SK-N-SH treated with all-trans-retinoic acid at 6 μM for 48 hours (cell line): Measurements from ENCODE around the gene MPI.

Experiments used
- ATAC-seq: fragments of 200-7000 bp; cut with Tn5 transposase; 3 replicates; pipeline ENCODE4 v1.9.1; 2020; ENCODE audit warnings: mild to moderate bottlenecking, moderate library complexity
- ARNTL ChIP-seq: fragments of 450-650 bp; formaldehyde crosslinking; IDR thresholded peaks from 2 replicates; pipeline ENCODE4 v1.5.0; 2020; ENCODE audit warnings: low read depth, mild to moderate bottlenecking, moderate library complexity, borderline replicate concordance
- BACH2 ChIP-seq: fragments of 250-450 bp; sonication (Bioruptor Pico); IDR thresholded peaks from 2 replicates; pipeline ENCODE4 v1.9.0; 2021; ENCODE audit warnings: mild to moderate bottlenecking, borderline replicate concordance
- CSDC2 ChIP-seq: fragments of 250-450 bp; sonication (Bioruptor Pico); IDR thresholded peaks from 2 replicates; pipeline ENCODE4 v1.5.0; 2020; ENCODE audit warnings: mild to moderate bottlenecking, moderate library complexity
- ESRRG ChIP-seq: fragments of 250-450 bp; sonication (Bioruptor Pico); IDR thresholded peaks from 2 replicates; pipeline ENCODE4 v1.6.1; 2021; ENCODE audit warnings: mild to moderate bottlenecking
- GLIS3 ChIP-seq: fragments of 250-450 bp; sonication (Bioruptor Pico); IDR thresholded peaks from 2 replicates; pipeline ENCODE4 v1.5.0; 2020; ENCODE audit warnings: mild to moderate bottlenecking, moderate library complexity
- ISL1 ChIP-seq: fragments of 250-450 bp; sonication (Bioruptor Pico); IDR thresholded peaks from 2 replicates; pipeline ENCODE4 v2.1.2; 2022; ENCODE audit warnings: mild to moderate bottlenecking, moderate library complexity
- OSR1 ChIP-seq: fragments of 250-450 bp; sonication (Bioruptor Pico); IDR thresholded peaks from 2 replicates; pipeline ENCODE4 v1.8.0; 2022; ENCODE audit warnings: moderate library complexity, mild to moderate bottlenecking, inconsistent platforms
- PPARA ChIP-seq: fragments of 250-450 bp; sonication (Bioruptor Pico); IDR thresholded peaks from 2 replicates; pipeline ENCODE4 v1.5.0; 2020; ENCODE audit warnings: mild to moderate bottlenecking, borderline replicate concordance
- RARB ChIP-seq: fragments of 250-450 bp; sonication (Bioruptor Pico); IDR thresholded peaks from 2 replicates; pipeline ENCODE4 v1.8.0; 2021; ENCODE audit warnings: mild to moderate bottlenecking, moderate library complexity
- SNAI2 ChIP-seq: fragments of 250-450 bp; sonication (Bioruptor Pico); IDR thresholded peaks from 2 replicates; pipeline ENCODE4 v1.5.0; 2020; ENCODE audit warnings: mild to moderate bottlenecking, moderate library complexity
- TCF4 ChIP-seq: fragments of 250-450 bp; sonication (Bioruptor Pico); IDR thresholded peaks from 2 replicates; pipeline ENCODE4 v1.8.0; 2021; ENCODE audit warnings: mild to moderate bottlenecking, moderate library complexity, borderline replicate concordance
- TOX ChIP-seq: fragments of 250-450 bp; sonication (Bioruptor Pico); IDR thresholded peaks from 2 replicates; pipeline ENCODE4 v1.8.0; 2021; ENCODE audit warnings: mild to moderate bottlenecking, moderate library complexity, borderline replicate concordance
- ZFP3 ChIP-seq: fragments of 250-450 bp; sonication (Bioruptor Pico); IDR thresholded peaks from 2 replicates; pipeline ENCODE4 v1.5.0; 2020; ENCODE audit warnings: mild to moderate bottlenecking, moderate library complexity
- ZFP30 ChIP-seq: fragments of 450-650 bp; formaldehyde crosslinking; IDR thresholded peaks from 2 replicates; pipeline ENCODE4 v1.5.0; 2022; ENCODE audit warnings: mild to moderate bottlenecking, moderate library complexity
- ZNF565 ChIP-seq: fragments of 450-650 bp; formaldehyde crosslinking; conservative IDR thresholded peaks from 2 replicates; pipeline ENCODE4 v1.5.0; 2020; ENCODE audit warnings: low read depth, mild to moderate bottlenecking, moderate library complexity
- ZNF8 ChIP-seq: fragments of 450-650 bp; formaldehyde crosslinking; IDR thresholded peaks from 2 replicates; pipeline ENCODE4 v1.5.0; 2020; ENCODE audit warnings: mild to moderate bottlenecking, moderate library complexity
- TF ChIP-seq, protein P1 (sequence below): fragments of 250-450 bp; sonication (Bioruptor Pico); IDR thresholded peaks from 2 replicates; pipeline ENCODE4 v1.5.0; 2020; ENCODE audit warnings: mild to moderate bottlenecking, moderate library complexity
- TF ChIP-seq, protein P2 (sequence below): fragments of 250-450 bp; sonication (Bioruptor Pico); IDR thresholded peaks from 2 replicates; pipeline ENCODE4 v1.8.0; 2021; ENCODE audit warnings: low read depth, mild to moderate bottlenecking, moderate library complexity, borderline replicate concordance
- TF ChIP-seq, protein P3 (sequence below): fragments of 250-450 bp; sonication (Bioruptor Pico); IDR thresholded peaks from 2 replicates; pipeline ENCODE4 v1.8.0; 2020; ENCODE audit warnings: mild to moderate bottlenecking, moderate library complexity, borderline replicate concordance
- TF ChIP-seq, protein P4 (sequence below): fragments of 250-450 bp; sonication (Bioruptor Pico); IDR thresholded peaks from 2 replicates; pipeline ENCODE4 v1.5.1; 2021; ENCODE audit warnings: mild to moderate bottlenecking, moderate library complexity
- TF ChIP-seq, protein P5 (sequence below): fragments of 250-450 bp; sonication (Bioruptor Pico); IDR thresholded peaks from 2 replicates; pipeline ENCODE4 v1.5.1; 2020; ENCODE audit warnings: low read depth, mild to moderate bottlenecking, moderate library complexity

The MPI gene

DNA sequence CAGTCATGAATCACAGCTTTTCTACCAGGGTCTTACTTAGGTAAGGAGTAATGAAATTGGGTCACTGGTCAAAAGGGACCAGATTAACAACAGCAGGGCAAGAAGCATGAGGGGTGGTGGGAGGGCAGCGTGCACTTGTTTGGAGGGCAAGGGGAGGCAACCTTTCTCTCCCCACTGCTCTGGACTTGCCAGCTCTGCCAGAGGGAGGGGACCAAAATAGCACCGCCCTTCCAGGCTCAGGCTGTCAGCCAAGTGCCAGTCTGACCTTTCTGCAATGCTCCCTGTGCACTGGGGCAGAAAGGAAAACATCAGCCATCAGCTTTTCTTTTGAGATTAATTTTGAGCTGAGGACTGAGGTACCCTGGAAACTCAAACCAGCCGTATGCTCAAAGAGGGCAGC, 42.4 kb upstream of the MPI start (continued):
- TF ChIP-seq SNAI2 (CRISPR knock-in tag) = no peak

DNA sequence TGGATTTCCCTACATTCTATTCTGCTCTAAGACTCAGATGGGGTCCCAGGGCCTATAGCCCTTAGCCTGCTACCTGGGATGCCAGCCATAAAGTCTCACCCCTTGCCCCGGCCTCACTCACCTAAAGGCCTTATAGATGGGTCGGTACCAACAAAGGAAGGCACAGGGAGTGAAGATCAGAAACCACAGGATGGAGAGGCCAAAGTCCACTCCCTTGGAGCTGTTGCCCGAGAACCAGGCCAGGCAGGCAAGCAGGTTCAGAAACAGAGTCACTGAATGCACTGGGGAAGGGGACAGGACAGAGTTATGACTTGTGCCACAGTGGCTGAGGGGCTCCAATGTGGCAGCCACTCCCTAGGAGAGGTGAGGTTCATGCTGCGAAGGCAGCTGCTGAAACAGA, 39.4 kb upstream of the MPI start:
- TF ChIP-seq ISL1 (no peak), TCF4 (no peak), TOX (CRISPR knock-in tag) (no peak)
- TF ChIP-seq, protein P1, sequence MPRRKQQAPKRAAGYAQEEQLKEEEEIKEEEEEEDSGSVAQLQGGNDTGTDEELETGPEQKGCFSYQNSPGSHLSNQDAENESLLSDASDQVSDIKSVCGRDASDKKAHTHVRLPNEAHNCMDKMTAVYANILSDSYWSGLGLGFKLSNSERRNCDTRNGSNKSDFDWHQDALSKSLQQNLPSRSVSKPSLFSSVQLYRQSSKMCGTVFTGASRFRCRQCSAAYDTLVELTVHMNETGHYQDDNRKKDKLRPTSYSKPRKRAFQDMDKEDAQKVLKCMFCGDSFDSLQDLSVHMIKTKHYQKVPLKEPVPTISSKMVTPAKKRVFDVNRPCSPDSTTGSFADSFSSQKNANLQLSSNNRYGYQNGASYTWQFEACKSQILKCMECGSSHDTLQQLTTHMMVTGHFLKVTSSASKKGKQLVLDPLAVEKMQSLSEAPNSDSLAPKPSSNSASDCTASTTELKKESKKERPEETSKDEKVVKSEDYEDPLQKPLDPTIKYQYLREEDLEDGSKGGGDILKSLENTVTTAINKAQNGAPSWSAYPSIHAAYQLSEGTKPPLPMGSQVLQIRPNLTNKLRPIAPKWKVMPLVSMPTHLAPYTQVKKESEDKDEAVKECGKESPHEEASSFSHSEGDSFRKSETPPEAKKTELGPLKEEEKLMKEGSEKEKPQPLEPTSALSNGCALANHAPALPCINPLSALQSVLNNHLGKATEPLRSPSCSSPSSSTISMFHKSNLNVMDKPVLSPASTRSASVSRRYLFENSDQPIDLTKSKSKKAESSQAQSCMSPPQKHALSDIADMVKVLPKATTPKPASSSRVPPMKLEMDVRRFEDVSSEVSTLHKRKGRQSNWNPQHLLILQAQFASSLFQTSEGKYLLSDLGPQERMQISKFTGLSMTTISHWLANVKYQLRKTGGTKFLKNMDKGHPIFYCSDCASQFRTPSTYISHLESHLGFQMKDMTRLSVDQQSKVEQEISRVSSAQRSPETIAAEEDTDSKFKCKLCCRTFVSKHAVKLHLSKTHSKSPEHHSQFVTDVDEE (CRISPR knock-in tag) = no peak
- ATAC-seq = no peak

DNA sequence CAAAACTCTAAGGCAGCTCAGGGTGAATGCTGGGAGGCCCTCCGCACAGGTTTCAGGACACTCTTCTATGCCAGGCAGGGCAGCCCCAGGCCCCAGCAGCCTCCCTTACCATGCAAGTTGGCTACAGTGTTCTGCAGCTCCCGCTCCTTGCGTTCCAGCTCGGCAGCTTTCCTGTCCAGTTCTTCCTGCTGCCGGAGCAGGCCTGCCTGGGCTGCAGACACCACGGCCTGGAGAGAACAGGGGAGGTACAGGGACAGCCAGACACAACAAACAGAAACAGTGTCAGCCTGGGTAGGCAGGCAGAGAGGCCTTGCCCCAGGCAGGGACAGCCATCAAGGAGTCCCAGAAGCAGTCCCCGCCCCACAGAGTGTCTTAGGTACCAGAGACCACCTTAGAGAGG, 37.9 kb upstream of the MPI start:
- ATAC-seq = no peak

DNA sequence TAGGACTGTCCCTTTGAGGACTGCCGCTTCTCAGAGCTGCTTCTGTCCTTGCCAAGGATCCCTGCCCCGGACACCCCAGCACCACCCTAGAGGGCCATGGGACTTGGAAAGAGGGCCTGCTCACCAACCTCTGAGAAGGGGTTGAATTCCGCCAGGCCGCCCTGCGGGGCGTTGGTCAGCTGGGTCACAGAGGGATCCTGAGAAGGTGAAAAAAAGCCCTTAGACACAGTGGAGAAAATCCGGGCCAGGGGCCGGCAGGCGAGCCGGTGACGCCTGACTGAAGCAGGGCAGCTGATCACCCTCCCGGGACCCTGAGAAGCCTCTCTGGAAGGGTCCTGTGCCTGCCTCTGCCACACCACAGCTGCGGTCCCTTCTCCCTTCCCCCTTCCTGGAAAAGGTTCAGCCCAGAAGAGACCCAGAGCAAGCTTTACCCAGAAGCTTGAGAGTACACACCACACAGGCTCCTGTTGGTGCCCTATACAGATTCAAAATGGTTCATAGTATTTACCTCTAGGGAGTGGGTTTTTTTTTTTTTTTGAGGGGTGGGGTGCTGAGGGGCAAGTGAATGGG, 35.3 kb upstream of the MPI start:
- ATAC-seq = no peak
- TF ChIP-seq RARB (CRISPR knock-in tag) (no peak), ISL1 (no peak), TOX (CRISPR knock-in tag) (no peak), GLIS3 (CRISPR knock-in tag) (no peak), ZFP3 (no peak), ZNF8 (CRISPR knock-in tag) (no peak), OSR1 (CRISPR knock-in tag) (no peak), ARNTL (no peak), PPARA (no peak), ZNF565 (no peak), TCF4 (no peak), BACH2 (CRISPR knock-in tag) (no peak)
- TF ChIP-seq, protein P2, sequence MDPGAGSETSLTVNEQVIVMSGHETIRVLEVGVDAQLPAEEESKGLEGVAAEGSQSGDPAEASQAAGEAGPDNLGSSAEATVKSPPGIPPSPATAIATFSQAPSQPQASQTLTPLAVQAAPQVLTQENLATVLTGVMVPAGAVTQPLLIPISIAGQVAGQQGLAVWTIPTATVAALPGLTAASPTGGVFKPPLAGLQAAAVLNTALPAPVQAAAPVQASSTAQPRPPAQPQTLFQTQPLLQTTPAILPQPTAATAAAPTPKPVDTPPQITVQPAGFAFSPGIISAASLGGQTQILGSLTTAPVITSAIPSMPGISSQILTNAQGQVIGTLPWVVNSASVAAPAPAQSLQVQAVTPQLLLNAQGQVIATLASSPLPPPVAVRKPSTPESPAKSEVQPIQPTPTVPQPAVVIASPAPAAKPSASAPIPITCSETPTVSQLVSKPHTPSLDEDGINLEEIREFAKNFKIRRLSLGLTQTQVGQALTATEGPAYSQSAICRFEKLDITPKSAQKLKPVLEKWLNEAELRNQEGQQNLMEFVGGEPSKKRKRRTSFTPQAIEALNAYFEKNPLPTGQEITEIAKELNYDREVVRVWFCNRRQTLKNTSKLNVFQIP (CRISPR knock-in tag) = no peak
- TF ChIP-seq, protein P3, sequence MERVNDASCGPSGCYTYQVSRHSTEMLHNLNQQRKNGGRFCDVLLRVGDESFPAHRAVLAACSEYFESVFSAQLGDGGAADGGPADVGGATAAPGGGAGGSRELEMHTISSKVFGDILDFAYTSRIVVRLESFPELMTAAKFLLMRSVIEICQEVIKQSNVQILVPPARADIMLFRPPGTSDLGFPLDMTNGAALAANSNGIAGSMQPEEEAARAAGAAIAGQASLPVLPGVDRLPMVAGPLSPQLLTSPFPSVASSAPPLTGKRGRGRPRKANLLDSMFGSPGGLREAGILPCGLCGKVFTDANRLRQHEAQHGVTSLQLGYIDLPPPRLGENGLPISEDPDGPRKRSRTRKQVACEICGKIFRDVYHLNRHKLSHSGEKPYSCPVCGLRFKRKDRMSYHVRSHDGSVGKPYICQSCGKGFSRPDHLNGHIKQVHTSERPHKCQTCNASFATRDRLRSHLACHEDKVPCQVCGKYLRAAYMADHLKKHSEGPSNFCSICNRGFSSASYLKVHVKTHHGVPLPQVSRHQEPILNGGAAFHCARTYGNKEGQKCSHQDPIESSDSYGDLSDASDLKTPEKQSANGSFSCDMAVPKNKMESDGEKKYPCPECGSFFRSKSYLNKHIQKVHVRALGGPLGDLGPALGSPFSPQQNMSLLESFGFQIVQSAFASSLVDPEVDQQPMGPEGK (CRISPR knock-in tag) = no peak
- TF ChIP-seq, protein P4, sequence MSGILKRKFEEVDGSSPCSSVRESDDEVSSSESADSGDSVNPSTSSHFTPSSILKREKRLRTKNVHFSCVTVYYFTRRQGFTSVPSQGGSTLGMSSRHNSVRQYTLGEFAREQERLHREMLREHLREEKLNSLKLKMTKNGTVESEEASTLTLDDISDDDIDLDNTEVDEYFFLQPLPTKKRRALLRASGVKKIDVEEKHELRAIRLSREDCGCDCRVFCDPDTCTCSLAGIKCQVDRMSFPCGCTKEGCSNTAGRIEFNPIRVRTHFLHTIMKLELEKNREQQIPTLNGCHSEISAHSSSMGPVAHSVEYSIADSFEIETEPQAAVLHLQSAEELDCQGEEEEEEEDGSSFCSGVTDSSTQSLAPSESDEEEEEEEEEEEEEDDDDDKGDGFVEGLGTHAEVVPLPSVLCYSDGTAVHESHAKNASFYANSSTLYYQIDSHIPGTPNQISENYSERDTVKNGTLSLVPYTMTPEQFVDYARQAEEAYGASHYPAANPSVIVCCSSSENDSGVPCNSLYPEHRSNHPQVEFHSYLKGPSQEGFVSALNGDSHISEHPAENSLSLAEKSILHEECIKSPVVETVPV = no peak
- TF ChIP-seq, protein P5, sequence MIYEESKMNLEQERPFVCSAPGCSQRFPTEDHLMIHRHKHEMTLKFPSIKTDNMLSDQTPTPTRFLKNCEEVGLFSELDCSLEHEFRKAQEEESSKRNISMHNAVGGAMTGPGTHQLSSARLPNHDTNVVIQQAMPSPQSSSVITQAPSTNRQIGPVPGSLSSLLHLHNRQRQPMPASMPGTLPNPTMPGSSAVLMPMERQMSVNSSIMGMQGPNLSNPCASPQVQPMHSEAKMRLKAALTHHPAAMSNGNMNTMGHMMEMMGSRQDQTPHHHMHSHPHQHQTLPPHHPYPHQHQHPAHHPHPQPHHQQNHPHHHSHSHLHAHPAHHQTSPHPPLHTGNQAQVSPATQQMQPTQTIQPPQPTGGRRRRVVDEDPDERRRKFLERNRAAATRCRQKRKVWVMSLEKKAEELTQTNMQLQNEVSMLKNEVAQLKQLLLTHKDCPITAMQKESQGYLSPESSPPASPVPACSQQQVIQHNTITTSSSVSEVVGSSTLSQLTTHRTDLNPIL (CRISPR knock-in tag) = no peak
- TF ChIP-seq, all 23 proteins: peak for 0

More for the DNA sequence above, 37.9 kb upstream of the MPI start:
- TF ChIP-seq, protein P5 (CRISPR knock-in tag) = no peak
- TF ChIP-seq ZNF8 (CRISPR knock-in tag) = no peak
- TF ChIP-seq TOX (CRISPR knock-in tag) = no peak
- TF ChIP-seq CSDC2 (CRISPR knock-in tag) = no peak
- TF ChIP-seq TCF4 = no peak
- TF ChIP-seq ZFP30 = no peak
- no peak for TF ChIP-seq ESRRG
- TF ChIP-seq ARNTL = no peak
- TF ChIP-seq RARB (CRISPR knock-in tag) = no peak
- TF ChIP-seq, all 23 proteins: peak for 0
